ENCODE data around the gene NEBL. TPM values are rescaled to one million over a fixed set of nuclear protein-coding genes. Genes with fewer than 3 reads are reported as not detected.

Gene NEBL
- total RNA-seq, 1 donor from 2014 or later, result 0.74 TPM

- no peak for DNase-seq
- H3K27me3 Mint-ChIP-seq (ENCODE audit: unreplicated experiment), result no peaks in the 10 kb centered on the region
- H3K4me1 Mint-ChIP-seq (ENCODE audit: low read depth, unreplicated experiment), result peaks cover 4% of the 10 kb centered on the region
- H3K36me3 Mint-ChIP-seq (ENCODE audit: unreplicated experiment), result peaks cover 5% of the 10 kb centered on the region
- TF ChIP-seq, protein P1, sequence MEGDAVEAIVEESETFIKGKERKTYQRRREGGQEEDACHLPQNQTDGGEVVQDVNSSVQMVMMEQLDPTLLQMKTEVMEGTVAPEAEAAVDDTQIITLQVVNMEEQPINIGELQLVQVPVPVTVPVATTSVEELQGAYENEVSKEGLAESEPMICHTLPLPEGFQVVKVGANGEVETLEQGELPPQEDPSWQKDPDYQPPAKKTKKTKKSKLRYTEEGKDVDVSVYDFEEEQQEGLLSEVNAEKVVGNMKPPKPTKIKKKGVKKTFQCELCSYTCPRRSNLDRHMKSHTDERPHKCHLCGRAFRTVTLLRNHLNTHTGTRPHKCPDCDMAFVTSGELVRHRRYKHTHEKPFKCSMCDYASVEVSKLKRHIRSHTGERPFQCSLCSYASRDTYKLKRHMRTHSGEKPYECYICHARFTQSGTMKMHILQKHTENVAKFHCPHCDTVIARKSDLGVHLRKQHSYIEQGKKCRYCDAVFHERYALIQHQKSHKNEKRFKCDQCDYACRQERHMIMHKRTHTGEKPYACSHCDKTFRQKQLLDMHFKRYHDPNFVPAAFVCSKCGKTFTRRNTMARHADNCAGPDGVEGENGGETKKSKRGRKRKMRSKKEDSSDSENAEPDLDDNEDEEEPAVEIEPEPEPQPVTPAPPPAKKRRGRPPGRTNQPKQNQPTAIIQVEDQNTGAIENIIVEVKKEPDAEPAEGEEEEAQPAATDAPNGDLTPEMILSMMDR (IDR thresholded peaks at IDR 0.05; ENCODE audit: partially characterized antibody, unreplicated experiment), result no peak
- no peak overlapping the region for H3K27ac Mint-ChIP-seq (ENCODE audit: unreplicated experiment)
- H3K4me3 Mint-ChIP-seq (ENCODE audit: unreplicated experiment), result no peak overlapping the region
- H3K9me3 Mint-ChIP-seq (ENCODE audit: unreplicated experiment), result no peaks in the 10 kb centered on the region
Measured at GRCh38 chr10:20853276-20853675, 43.8 kb downstream of the NEBL start.

DNA sequence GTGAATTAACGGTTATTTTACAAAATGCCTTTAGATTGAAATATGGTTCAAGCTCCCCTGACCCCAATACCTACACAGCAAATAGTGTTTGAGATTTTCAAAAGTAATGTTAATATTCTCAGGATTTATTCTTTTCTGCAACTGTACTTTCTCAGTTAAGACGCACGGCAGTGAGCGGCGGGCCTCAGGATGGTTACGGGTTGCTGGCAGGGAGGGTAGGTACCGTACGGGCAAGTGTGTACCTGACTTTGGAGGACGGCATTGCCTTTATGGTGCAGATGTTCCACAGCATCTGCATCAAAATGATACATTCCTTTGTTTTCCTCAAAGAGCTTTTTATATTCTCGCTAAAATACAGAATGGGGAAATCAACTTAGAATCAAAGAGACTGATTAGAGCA is 44.8 kb downstream of the NEBL start:
- TF ChIP-seq, protein P1 (IDR thresholded peaks at IDR 0.05; ENCODE audit: partially characterized antibody, unreplicated experiment), result no peak
- Mint-ChIP-seq H3K4me1 (ENCODE audit: low read depth, unreplicated experiment) (peaks cover 4% of the 10 kb centered on the region), H3K36me3 (ENCODE audit: unreplicated experiment) (peaks cover 5% of the 10 kb centered on the region), H3K27ac (ENCODE audit: unreplicated experiment) (no peak overlapping the region), H3K27me3 (ENCODE audit: unreplicated experiment) (no peaks in the 10 kb centered on the region), H3K4me3 (ENCODE audit: unreplicated experiment) (no peak overlapping the region), H3K9me3 (ENCODE audit: unreplicated experiment) (no peaks in the 10 kb centered on the region)
- DNase-seq, result no peak

GRCh38 chr10:20847512-20847911 is 49.6 kb downstream of the NEBL start:
- no peaks in the 10 kb centered on the region for H3K27me3 Mint-ChIP-seq (ENCODE audit: unreplicated experiment)
- H3K4me1 Mint-ChIP-seq (ENCODE audit: low read depth, unreplicated experiment), result no peaks in the 10 kb centered on the region
- no peak overlapping the region for H3K27ac Mint-ChIP-seq (ENCODE audit: unreplicated experiment)
- TF ChIP-seq, protein P1 (IDR thresholded peaks at IDR 0.05; ENCODE audit: partially characterized antibody, unreplicated experiment), result no peak
- no peak overlapping the region for H3K4me3 Mint-ChIP-seq (ENCODE audit: unreplicated experiment)
- DNase-seq, result no peak
- no peaks in the 10 kb centered on the region for H3K9me3 Mint-ChIP-seq (ENCODE audit: unreplicated experiment)
- peaks cover 5% of the 10 kb centered on the region for H3K36me3 Mint-ChIP-seq (ENCODE audit: unreplicated experiment)

- no peak for DNase-seq
- H3K4me1 Mint-ChIP-seq (ENCODE audit: low read depth, unreplicated experiment), result no peaks in the 10 kb centered on the region
- TF ChIP-seq, protein P1 (IDR thresholded peaks at IDR 0.05; ENCODE audit: partially characterized antibody, unreplicated experiment), result no peak
- no peaks in the 10 kb centered on the region for H3K27me3 Mint-ChIP-seq (ENCODE audit: unreplicated experiment)
- no peak overlapping the region for H3K27ac Mint-ChIP-seq (ENCODE audit: unreplicated experiment)
- H3K9me3 Mint-ChIP-seq (ENCODE audit: unreplicated experiment), result no peaks in the 10 kb centered on the region
- H3K4me3 Mint-ChIP-seq (ENCODE audit: unreplicated experiment), result no peak overlapping the region
- peaks cover 5% of the 10 kb centered on the region for H3K36me3 Mint-ChIP-seq (ENCODE audit: unreplicated experiment)
Measured at GRCh38 chr10:20846263-20846662, 50.8 kb downstream of the NEBL start.

GRCh38 chr10:20841419-20841818 is 55.7 kb downstream of the NEBL start:
- Mint-ChIP-seq H3K4me3 (ENCODE audit: unreplicated experiment) (no peak overlapping the region), H3K36me3 (ENCODE audit: unreplicated experiment) (no peaks in the 10 kb centered on the region), H3K4me1 (ENCODE audit: low read depth, unreplicated experiment) (no peaks in the 10 kb centered on the region), H3K27me3 (ENCODE audit: unreplicated experiment) (no peaks in the 10 kb centered on the region), H3K27ac (ENCODE audit: unreplicated experiment) (no peak overlapping the region), H3K9me3 (ENCODE audit: unreplicated experiment) (peaks cover 3% of the 10 kb centered on the region)
- TF ChIP-seq, protein P1 (IDR thresholded peaks at IDR 0.05; ENCODE audit: partially characterized antibody, unreplicated experiment), result no peak
- no peak for DNase-seq

All from glutamatergic neuron (in vitro differentiated cells).